Limb (tissue), 2 donors: ENCODE data around the gene RPL6.
"Not testable (repeated sequence)": the region's sequence is repeated elsewhere in the genome, so short reads cannot be mapped to it uniquely, and the experiment has no call there.

Experiments used
- DNase-seq, 2 donors: peaks; one replicate each; pipeline ENCODE4 v3.0.0-alpha.2; 2016; ENCODE audit errors: extremely low spot score in 2 of 2

Gene RPL6

GRCh38 chr12:112409064-112409905, at the start of gene RPL6:
RPL6 (minus strand) TSS chr12:112409605; CDS start chr12:112408656, 949 bp downstream.
- DNase-seq = peak; percentile 86 to 93

GRCh38 chr12:112458751-112459150, 49.3 kb upstream of the RPL6 start:
- DNase-seq = no peak

- DNase-seq = no peak
These were observed 48.9 kb upstream of the RPL6 start for GRCh38 chr12:112458330-112458729.

- not testable (repeated sequence) for DNase-seq
These were observed 47.7 kb upstream of the RPL6 start for GRCh38 chr12:112457142-112457541.

GRCh38 chr12:112456029-112456428, 46.6 kb upstream of the RPL6 start:
- DNase-seq = no peak

GRCh38 chr12:112450725-112451124, 41.3 kb upstream of the RPL6 start:
- no peak for DNase-seq

- not testable (repeated sequence) for DNase-seq
These were observed 38.8 kb upstream of the RPL6 start for GRCh38 chr12:112448165-112448564.

- DNase-seq = no peak
These were observed 37.7 kb upstream of the RPL6 start for GRCh38 chr12:112447106-112447505.

- no peak for DNase-seq
These were observed 36.8 kb upstream of the RPL6 start for GRCh38 chr12:112446008-112446725.

- DNase-seq = no peak
These were observed 34.5 kb upstream of the RPL6 start for GRCh38 chr12:112443916-112444315.

- DNase-seq = not testable (repeated sequence)
These were observed 31.2 kb upstream of the RPL6 start for GRCh38 chr12:112440653-112441052.

- DNase-seq = no peak
These were observed 30.4 kb upstream of the RPL6 start for GRCh38 chr12:112439769-112440168.

- not testable (repeated sequence) for DNase-seq
These were observed 29.2 kb upstream of the RPL6 start for GRCh38 chr12:112438645-112439044.

- no peak for DNase-seq
These were observed 24.1 kb upstream of the RPL6 start for GRCh38 chr12:112433551-112433950.

GRCh38 chr12:112431965-112432364, 22.6 kb upstream of the RPL6 start:
- DNase-seq = no peak

GRCh38 chr12:112430929-112431328, 21.5 kb upstream of the RPL6 start:
- no peak for DNase-seq

- DNase-seq = no peak
These were observed 18.4 kb upstream of the RPL6 start for GRCh38 chr12:112427760-112428159.

GRCh38 chr12:112425582-112426382, 16.4 kb upstream of the RPL6 start:
- DNase-seq = no peak

- no peak for DNase-seq
These were observed 14.7 kb upstream of the RPL6 start for GRCh38 chr12:112424126-112424525.

- DNase-seq = no peak
These were observed 13.1 kb upstream of the RPL6 start for GRCh38 chr12:112422531-112422930.

GRCh38 chr12:112421363-112421762, 12.0 kb upstream of the RPL6 start:
- no peak for DNase-seq

- DNase-seq = no peak
These were observed 11.3 kb upstream of the RPL6 start for GRCh38 chr12:112420740-112421139.
